NT2/D1 (cell line): ENCODE data around the gene HAUS1.

ENCODE experiments used
- SUZ12 ChIP-seq: IDR thresholded peaks from 2 replicates; pipeline ENCODE4 v1.6.1; 2011; ENCODE audit not compliant: insufficient read length, insufficient read depth; ENCODE audit errors: extremely low read depth
- YY1 ChIP-seq: IDR thresholded peaks from 2 replicates; pipeline ENCODE4 v1.6.1; 2011; ENCODE audit not compliant: insufficient read length, insufficient read depth
- ZNF274 ChIP-seq: IDR thresholded peaks from 2 replicates; pipeline ENCODE4 v1.6.1; 2011; ENCODE audit warnings: mild to moderate bottlenecking, low read depth, low read length

- no peak for TF ChIP-seq SUZ12
- no peak for TF ChIP-seq YY1
- TF ChIP-seq ZNF274 = no peak
Measured at GRCh38 chr18:46140173-46140572, 36.0 kb downstream of the HAUS1 start.
